Sigmoid colon (tissue), 7 donors: Measurements from ENCODE around the gene CDKAL1. TPM values are rescaled to one million over a fixed set of nuclear protein-coding genes. Genes with fewer than 3 reads are reported as not detected.

Experiments
- DNase-seq: peaks from one replicate; pipeline ENCODE4 v3.0.0-alpha.2; 2019
- H3K27ac ChIP-seq, 4 donors: fragments of 200-600 bp; sonication (generic); one replicate each; pipeline ENCODE4 v1.5.1; 2016 to 2019; ENCODE audit warnings: mild to moderate bottlenecking in 1 of 4
- H3K27me3 ChIP-seq, 3 donors: fragments of 200-600 bp; sonication (generic); one replicate each; pipeline ENCODE4 v1.5.1; 2019; ENCODE audit warnings: mild to moderate bottlenecking in 1 of 3
- H3K36me3 ChIP-seq, 4 donors: fragments of 200-600 bp; sonication (generic); one replicate each; pipeline ENCODE4 v1.5.1; 2016 to 2019
- H3K4me1 ChIP-seq, 4 donors: fragments of 200-600 bp; sonication (generic); one replicate each; pipeline ENCODE4 v1.5.1; 2017 to 2019
- H3K4me3 ChIP-seq, 4 donors: fragments of 200-600 bp; sonication (generic); one replicate each; pipeline ENCODE4 v1.5.1; 2017 to 2019; ENCODE audit warnings: mild to moderate bottlenecking in 2 of 4, moderate library complexity in 1 of 4
- H3K9me3 ChIP-seq, 4 donors: fragments of 200-600 bp in 3 of 4; sonication (generic) in 3 of 4; one replicate each; pipeline versions ENCODE4 v1.5.1 to v1.6.1; 2013 to 2019
- EP300 ChIP-seq, 4 donors: sonication (generic); formaldehyde crosslinking; IDR thresholded peaks; one replicate each; pipeline ENCODE4 v1.6.1; 2017; ENCODE audit warnings: antibody characterized with exemption in 4 of 4
- POLR2A ChIP-seq, 2 donors: fragments of 450-650 bp; IDR thresholded peaks; one replicate each; pipeline ENCODE4 v1.6.1; 2016; ENCODE audit warnings: antibody characterized with exemption in 2 of 2, mild to moderate bottlenecking in 2 of 2, moderate library complexity in 2 of 2
- POLR2AphosphoS5 ChIP-seq, 4 donors: sonication (generic); formaldehyde crosslinking; IDR thresholded peaks; one replicate each; pipeline ENCODE4 v1.6.1; 2017; ENCODE audit warnings: antibody characterized with exemption in 4 of 4
- WGBS, 2 donors: extraction: QIAGEN DNeasy Blood & Tissue Kit; methylation state at CpG; one replicate each; pipeline ENCODE4 v1.1.7; 2013; 5-methylcytosine and 5-hydroxymethylcytosine counted together
- intact Hi-C: fragments of 100-400 bp; cut with DNase I; formaldehyde crosslinking; loops from one replicate; pipeline ENCODE4 v1.15.1; 2023
- polyA plus RNA-seq, 3 donors: library from polyadenylated mRNA; stranded (reverse); fragments of 200-250 nt; gene quantifications; one replicate each; pipeline ENCODE4 v1.2.3, GENCODE V29; 2013
- total RNA-seq, 4 donors: library from RNA; depleted of rRNA; stranded (reverse); fragments of >200 nt; gene quantifications; one replicate each; pipeline ENCODE4 v1.1.0, GENCODE V29; 2016
- TF ChIP-seq, protein P1 (sequence below), 4 experiments: fragments of 450-650 bp in 3 of 4; fragments of 200-600 bp in 1 of 4; IDR thresholded peaks; one replicate each; pipeline ENCODE4 v1.5.1; 2016 to 2019; ENCODE audit warnings: antibody characterized with exemption in 4 of 4, mild to moderate bottlenecking in 3 of 4, moderate library complexity in 2 of 4
- donor health status: healthy with polysubstance abuse.
- donor health status: Bipolar disorder and iron deficiency.
- donor health status: healthy.

The CDKAL1 gene
- total and polyA plus RNA-seq, 7 donors, result 2.8 to 14.7 (median 11.4) TPM

DNA sequence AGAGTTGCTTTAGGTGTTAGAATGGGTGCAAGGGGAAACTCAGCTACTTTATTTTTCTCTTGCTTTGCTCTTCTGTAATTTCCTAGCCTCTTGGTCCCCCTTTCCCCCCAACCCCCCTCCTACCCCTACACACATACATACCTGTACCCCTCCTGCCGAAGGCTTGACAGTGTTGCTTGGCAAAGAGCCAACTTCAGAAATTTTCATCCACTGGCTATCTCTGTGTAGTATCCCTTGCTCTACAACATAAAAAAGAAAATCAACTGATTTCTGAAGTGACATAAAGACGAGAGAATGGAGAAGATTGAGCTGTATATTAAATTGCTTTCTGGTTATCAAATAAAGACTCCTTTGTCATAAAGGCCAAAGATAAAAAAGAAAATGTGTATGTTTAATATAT, 561.2 kb downstream of the CDKAL1 start:
- no peak for DNase-seq
- 86 to 87% methylated on average over 2 of the region's 2 CpGs for WGBS, 2 donors
- no peaks in the 10 kb centered on the region for H3K36me3 ChIP-seq
- no peaks in the 10 kb centered on the region for H3K9me3 ChIP-seq
- no peak overlapping the region for H3K27ac ChIP-seq
- no peak for TF ChIP-seq POLR2A (IDR thresholded peaks at IDR 0.05)
- no peaks in the 10 kb centered on the region for H3K4me1 ChIP-seq
- intact Hi-C loops, result no loop called here
- H3K4me3 ChIP-seq, result no peak overlapping the region
- no peaks in the 10 kb centered on the region for H3K27me3 ChIP-seq

DNA sequence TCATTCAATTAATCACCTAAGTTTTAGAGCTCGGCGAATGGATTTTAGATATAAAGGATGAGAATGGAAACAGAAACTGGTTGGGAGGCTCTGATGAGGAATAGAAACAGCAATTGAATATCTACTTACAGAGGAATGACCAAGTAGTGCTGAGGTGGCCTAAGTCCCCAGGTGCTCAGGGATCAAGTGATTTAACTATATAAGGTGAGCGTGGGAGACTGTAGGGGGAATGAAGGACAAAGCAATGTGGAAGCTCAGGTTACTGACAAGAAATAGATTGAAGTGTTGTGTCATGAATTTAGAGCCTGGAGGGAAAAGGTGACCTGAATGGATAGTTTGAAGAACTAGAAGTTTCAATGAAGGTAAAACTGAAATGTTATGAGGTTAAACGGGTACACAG, 563.9 kb downstream of the CDKAL1 start:
- Histone ChIP-seq H3K4me1 (no peaks in the 10 kb centered on the region), H3K4me3 (no peak overlapping the region), H3K27ac (no peak overlapping the region), H3K36me3 (no peaks in the 10 kb centered on the region), H3K27me3 (no peaks in the 10 kb centered on the region), H3K9me3 (no peaks in the 10 kb centered on the region)
- intact Hi-C loops, result no loop called here
- 92 to 96% methylated on average over 4 of the region's 4 CpGs for WGBS, 2 donors
- no peak for DNase-seq
- TF ChIP-seq EP300 (IDR thresholded peaks at IDR 0.05) (no peak), POLR2A (IDR thresholded peaks at IDR 0.05) (no peak), POLR2AphosphoS5 (IDR thresholded peaks at IDR 0.05) (no peak)
- TF ChIP-seq, protein P1, sequence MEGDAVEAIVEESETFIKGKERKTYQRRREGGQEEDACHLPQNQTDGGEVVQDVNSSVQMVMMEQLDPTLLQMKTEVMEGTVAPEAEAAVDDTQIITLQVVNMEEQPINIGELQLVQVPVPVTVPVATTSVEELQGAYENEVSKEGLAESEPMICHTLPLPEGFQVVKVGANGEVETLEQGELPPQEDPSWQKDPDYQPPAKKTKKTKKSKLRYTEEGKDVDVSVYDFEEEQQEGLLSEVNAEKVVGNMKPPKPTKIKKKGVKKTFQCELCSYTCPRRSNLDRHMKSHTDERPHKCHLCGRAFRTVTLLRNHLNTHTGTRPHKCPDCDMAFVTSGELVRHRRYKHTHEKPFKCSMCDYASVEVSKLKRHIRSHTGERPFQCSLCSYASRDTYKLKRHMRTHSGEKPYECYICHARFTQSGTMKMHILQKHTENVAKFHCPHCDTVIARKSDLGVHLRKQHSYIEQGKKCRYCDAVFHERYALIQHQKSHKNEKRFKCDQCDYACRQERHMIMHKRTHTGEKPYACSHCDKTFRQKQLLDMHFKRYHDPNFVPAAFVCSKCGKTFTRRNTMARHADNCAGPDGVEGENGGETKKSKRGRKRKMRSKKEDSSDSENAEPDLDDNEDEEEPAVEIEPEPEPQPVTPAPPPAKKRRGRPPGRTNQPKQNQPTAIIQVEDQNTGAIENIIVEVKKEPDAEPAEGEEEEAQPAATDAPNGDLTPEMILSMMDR (IDR thresholded peaks at IDR 0.05), result no peak

DNA sequence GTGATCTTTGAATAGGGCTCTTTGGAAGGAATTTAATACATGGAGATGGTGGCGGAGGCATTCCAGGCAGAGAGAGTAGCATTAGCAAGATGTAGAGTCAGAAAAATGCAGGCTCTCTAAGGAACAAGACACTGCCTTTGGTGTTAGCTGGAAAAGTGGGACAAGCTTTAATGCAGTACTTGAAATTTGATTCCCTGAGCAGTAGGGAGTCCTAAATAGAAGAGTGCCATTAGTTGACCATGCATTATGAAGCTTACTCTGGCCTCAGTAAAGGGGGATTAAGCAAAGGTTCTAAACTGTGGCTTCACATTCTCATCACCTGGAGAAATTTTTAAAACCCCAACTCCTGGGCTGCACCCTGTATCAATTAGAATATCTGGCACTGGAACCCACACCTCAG, 564.5 kb downstream of the CDKAL1 start:
- intact Hi-C loops, result no loop called here
- Histone ChIP-seq H3K9me3 (no peaks in the 10 kb centered on the region), H3K4me3 (no peak overlapping the region), H3K27me3 (no peaks in the 10 kb centered on the region), H3K4me1 (no peaks in the 10 kb centered on the region), H3K27ac (no peak overlapping the region), H3K36me3 (no peaks in the 10 kb centered on the region)
- WGBS, 2 donors, result 98% methylated on average over 1 of the region's 1 CpG
- TF ChIP-seq POLR2AphosphoS5 (IDR thresholded peaks at IDR 0.05) (no peak), POLR2A (IDR thresholded peaks at IDR 0.05) (no peak), EP300 (IDR thresholded peaks at IDR 0.05) (no peak)
- TF ChIP-seq, protein P1 (IDR thresholded peaks at IDR 0.05), result no peak
- no peak for DNase-seq

DNA sequence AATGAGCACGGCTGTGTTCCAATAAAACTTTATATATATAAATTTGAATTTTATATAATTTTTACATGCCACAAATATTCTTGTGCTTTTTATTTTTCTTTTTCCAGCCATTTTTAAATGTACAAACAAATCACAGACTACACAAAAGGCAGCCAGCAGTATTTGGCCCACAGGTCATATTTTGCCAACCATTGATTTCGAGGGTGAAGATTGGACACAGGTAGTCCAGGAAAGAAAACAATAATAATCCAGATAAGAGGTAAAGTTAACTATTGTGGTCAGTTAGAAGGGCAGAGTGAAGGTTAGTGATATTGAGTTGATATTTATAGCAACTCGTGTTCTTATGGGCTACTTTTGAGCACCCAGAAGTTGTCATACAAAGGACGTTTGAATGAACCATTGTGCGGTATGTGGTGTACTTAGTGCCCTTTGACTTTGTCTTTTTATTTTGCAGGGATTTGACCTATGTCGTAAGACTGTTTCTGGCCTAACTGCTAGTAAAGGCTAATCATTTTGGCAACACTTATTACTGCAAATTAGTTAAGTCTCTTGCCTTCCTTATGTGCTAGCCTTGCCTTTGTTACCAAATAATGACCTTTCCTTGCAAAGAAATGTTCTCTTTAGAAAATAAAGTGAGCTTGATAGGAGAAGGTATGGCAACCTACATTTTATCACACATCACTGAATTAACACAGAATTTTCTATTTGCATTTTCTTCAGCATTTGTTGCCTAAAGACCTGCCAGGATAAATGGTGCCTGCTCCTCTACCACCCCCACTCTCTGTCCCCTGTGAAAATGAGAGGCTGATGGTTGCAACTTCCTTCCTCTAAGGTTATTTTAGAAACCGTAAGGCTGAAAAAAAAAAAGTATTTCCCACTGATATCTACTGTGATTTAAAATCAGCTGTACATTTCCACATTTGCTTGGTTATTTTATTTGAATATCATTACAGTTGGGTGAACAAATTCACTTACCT, 565.4 kb downstream of the CDKAL1 start:
- Histone ChIP-seq H3K4me1 (no peaks in the 10 kb centered on the region), H3K9me3 (no peaks in the 10 kb centered on the region), H3K27ac (no peak overlapping the region), H3K4me3 (no peak overlapping the region), H3K36me3 (no peaks in the 10 kb centered on the region), H3K27me3 (no peaks in the 10 kb centered on the region)
- WGBS, 2 donors, result 89 to 94% methylated on average over 7 of the region's 7 CpGs
- TF ChIP-seq EP300 (IDR thresholded peaks at IDR 0.05) (no peak), POLR2AphosphoS5 (IDR thresholded peaks at IDR 0.05) (no peak), POLR2A (IDR thresholded peaks at IDR 0.05) (no peak)
- TF ChIP-seq, protein P1 (IDR thresholded peaks at IDR 0.05), result no peak
- intact Hi-C loops, result no loop called here
- DNase-seq, result no peak

DNA sequence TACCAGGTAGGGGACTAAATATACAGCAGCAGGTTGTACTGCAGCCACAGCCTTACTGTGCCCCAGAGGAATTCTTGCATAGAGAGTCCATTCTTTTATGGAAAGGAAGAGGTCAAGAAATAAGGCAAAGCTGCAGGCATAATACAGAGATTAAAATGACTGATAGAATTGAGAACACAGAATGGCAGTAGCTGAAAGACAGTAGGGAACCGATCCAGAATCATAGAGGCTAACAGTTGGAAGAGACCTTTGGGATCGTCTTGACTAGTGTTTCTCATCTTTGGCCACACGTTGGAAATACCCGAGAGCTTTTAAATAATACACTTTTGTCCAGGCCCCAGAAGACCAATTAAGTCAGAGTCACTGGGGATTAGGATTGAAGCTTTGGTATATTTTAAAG, 566.7 kb downstream of the CDKAL1 start:
- H3K9me3 ChIP-seq, result no peaks in the 10 kb centered on the region
- no peak overlapping the region for H3K4me3 ChIP-seq
- H3K27me3 ChIP-seq, result no peaks in the 10 kb centered on the region
- TF ChIP-seq EP300 (IDR thresholded peaks at IDR 0.05), result no peak
- no peak for TF ChIP-seq POLR2A (IDR thresholded peaks at IDR 0.05)
- TF ChIP-seq, protein P1 (IDR thresholded peaks at IDR 0.05), result no peak
- TF ChIP-seq POLR2AphosphoS5 (IDR thresholded peaks at IDR 0.05), result no peak
- no peak for DNase-seq
- no peak overlapping the region for H3K27ac ChIP-seq
- no peaks in the 10 kb centered on the region for H3K4me1 ChIP-seq
- H3K36me3 ChIP-seq, result no peaks in the 10 kb centered on the region
- intact Hi-C loops, result no loop called here
- WGBS, 2 donors, result 96% methylated on average over 4 of the region's 4 CpGs
